MM.1S (cell line): Measurements from ENCODE around the gene REN.

Experiments used
- EZH2 ChIP-seq: fragments of 300-600 bp; sonication (generic); optimal IDR thresholded peaks from 2 replicates; pipeline ENCODE3; 2017; ENCODE audit warnings: low read depth, mild to moderate bottlenecking, antibody characterized with exemption, low read length, mixed read lengths
- EZH2phosphoT487 ChIP-seq: fragments of 300-600 bp; sonication (generic); IDR thresholded peaks from 2 replicates; pipeline ENCODE4 v1.6.1; 2018; ENCODE audit warnings: antibody characterized with exemption, low read length
- TF ChIP-seq, protein P1 (sequence below): fragments of 300-600 bp; sonication (generic); IDR thresholded peaks from 2 replicates; pipeline ENCODE4 v1.5.1; 2016; ENCODE audit warnings: antibody characterized with exemption, low read length, mixed read lengths

DNA sequence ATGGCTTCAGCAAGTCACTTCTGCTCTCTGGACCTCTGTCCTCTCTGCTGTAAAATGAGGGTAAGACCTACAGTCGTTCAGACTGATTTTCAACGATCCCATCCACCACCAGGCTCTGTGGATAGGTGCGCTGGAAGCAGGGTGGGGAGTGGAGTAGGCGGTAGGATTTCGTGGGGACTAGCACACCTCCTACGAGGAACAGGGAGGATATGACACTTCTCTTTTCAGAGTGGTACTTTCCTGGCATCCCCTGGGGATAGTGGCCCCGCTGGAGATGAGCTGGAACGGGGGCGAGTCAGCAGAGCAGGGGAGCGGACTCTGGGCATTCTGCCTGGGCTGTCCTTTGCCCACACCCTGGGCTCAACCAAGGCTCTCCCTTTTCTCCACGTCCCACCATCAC lies 32.0 kb downstream of the REN start:
- TF ChIP-seq, protein P1, sequence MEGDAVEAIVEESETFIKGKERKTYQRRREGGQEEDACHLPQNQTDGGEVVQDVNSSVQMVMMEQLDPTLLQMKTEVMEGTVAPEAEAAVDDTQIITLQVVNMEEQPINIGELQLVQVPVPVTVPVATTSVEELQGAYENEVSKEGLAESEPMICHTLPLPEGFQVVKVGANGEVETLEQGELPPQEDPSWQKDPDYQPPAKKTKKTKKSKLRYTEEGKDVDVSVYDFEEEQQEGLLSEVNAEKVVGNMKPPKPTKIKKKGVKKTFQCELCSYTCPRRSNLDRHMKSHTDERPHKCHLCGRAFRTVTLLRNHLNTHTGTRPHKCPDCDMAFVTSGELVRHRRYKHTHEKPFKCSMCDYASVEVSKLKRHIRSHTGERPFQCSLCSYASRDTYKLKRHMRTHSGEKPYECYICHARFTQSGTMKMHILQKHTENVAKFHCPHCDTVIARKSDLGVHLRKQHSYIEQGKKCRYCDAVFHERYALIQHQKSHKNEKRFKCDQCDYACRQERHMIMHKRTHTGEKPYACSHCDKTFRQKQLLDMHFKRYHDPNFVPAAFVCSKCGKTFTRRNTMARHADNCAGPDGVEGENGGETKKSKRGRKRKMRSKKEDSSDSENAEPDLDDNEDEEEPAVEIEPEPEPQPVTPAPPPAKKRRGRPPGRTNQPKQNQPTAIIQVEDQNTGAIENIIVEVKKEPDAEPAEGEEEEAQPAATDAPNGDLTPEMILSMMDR: no peak
- TF ChIP-seq EZH2phosphoT487 (no peak), EZH2 (no peak)
